ENCODE data around the gene PFDN6.
"Not testable (repeated sequence)": the region's sequence is repeated elsewhere in the genome, so short reads cannot be mapped to it uniquely, and the experiment has no call there.

The PFDN6 gene

GRCh38 chr6:33249732-33250630 lies 39.4 kb upstream of the PFDN6 start:
- H3K27me3 ChIP-seq (ENCODE audit: insufficient read depth, insufficient read length) = peaks cover 18% of the 10 kb centered on the region
- TF ChIP-seq ZNF274 (IDR thresholded peaks at IDR 0.05; ENCODE audit: low read depth, low read length) (no peak), SUZ12 (IDR thresholded peaks at IDR 0.05; ENCODE audit: extremely low read depth, insufficient read depth, insufficient read length) (no peak)
- peaks cover 16% of the 10 kb centered on the region for H3K36me3 ChIP-seq (ENCODE audit: insufficient read depth, insufficient read length, low read length)
- no peak for DNase-seq (ENCODE audit: low read depth, low spot score)
- H3K4me3 ChIP-seq (ENCODE audit: insufficient read length, low read depth) = peak overlapping the region; percentile 70
- H3K4me1 ChIP-seq (ENCODE audit: insufficient read depth, insufficient read length) = peaks cover 3% of the 10 kb centered on the region
- H3K9ac ChIP-seq (ENCODE audit: insufficient read length, low read depth) = peak overlapping the region; percentile 96
- no peaks in the 10 kb centered on the region for H3K9me3 ChIP-seq (ENCODE audit: insufficient read depth, low read length)

- Histone ChIP-seq H3K9ac (ENCODE audit: insufficient read length, low read depth) (no peak overlapping the region), H3K4me3 (ENCODE audit: insufficient read length, low read depth) (no peak overlapping the region)
- DNase-seq (ENCODE audit: low read depth, low spot score) = no peak
Observed at GRCh38 chr6:33250731-33251130, 38.7 kb upstream of the PFDN6 start.

GRCh38 chr6:33251395-33252012 lies 37.9 kb upstream of the PFDN6 start:
- Histone ChIP-seq H3K4me1 (ENCODE audit: insufficient read depth, insufficient read length) (peaks cover 3% of the 10 kb centered on the region), H3K4me3 (ENCODE audit: insufficient read length, low read depth) (no peak overlapping the region), H3K27me3 (ENCODE audit: insufficient read depth, insufficient read length) (peaks cover 12% of the 10 kb centered on the region), H3K9ac (ENCODE audit: insufficient read length, low read depth) (peak overlapping the region; percentile 21), H3K9me3 (ENCODE audit: insufficient read depth, low read length) (no peaks in the 10 kb centered on the region), H3K36me3 (ENCODE audit: insufficient read depth, insufficient read length, low read length) (peaks cover 16% of the 10 kb centered on the region)
- TF ChIP-seq SUZ12 (IDR thresholded peaks at IDR 0.05; ENCODE audit: extremely low read depth, insufficient read depth, insufficient read length) (no peak), YY1 (IDR thresholded peaks at IDR 0.05; ENCODE audit: insufficient read depth, insufficient read length) (no peak), ZNF274 (IDR thresholded peaks at IDR 0.05; ENCODE audit: low read depth, low read length) (no peak)
- no peak for DNase-seq (ENCODE audit: low read depth, low spot score)

More at GRCh38 chr6:33250731-33251130, 38.7 kb upstream of the PFDN6 start:
- Histone ChIP-seq H3K4me1 (ENCODE audit: insufficient read depth, insufficient read length) (peaks cover 3% of the 10 kb centered on the region), H3K27me3 (ENCODE audit: insufficient read depth, insufficient read length) (peaks cover 18% of the 10 kb centered on the region), H3K9me3 (ENCODE audit: insufficient read depth, low read length) (no peaks in the 10 kb centered on the region), H3K36me3 (ENCODE audit: insufficient read depth, insufficient read length, low read length) (peaks cover 16% of the 10 kb centered on the region)
- no peak for TF ChIP-seq SUZ12 (IDR thresholded peaks at IDR 0.05; ENCODE audit: extremely low read depth, insufficient read depth, insufficient read length)
- TF ChIP-seq ZNF274 (IDR thresholded peaks at IDR 0.05; ENCODE audit: low read depth, low read length) = no peak
- TF ChIP-seq YY1 (IDR thresholded peaks at IDR 0.05; ENCODE audit: insufficient read depth, insufficient read length) = no peak

GRCh38 chr6:33252759-33253158 lies 36.6 kb upstream of the PFDN6 start:
- Histone ChIP-seq H3K4me3 (ENCODE audit: insufficient read length, low read depth) (no peak overlapping the region), H3K4me1 (ENCODE audit: insufficient read depth, insufficient read length) (peaks cover 3% of the 10 kb centered on the region), H3K36me3 (ENCODE audit: insufficient read depth, insufficient read length, low read length) (peaks cover 16% of the 10 kb centered on the region), H3K27me3 (ENCODE audit: insufficient read depth, insufficient read length) (peaks cover 3% of the 10 kb centered on the region), H3K9me3 (ENCODE audit: insufficient read depth, low read length) (no peaks in the 10 kb centered on the region), H3K9ac (ENCODE audit: insufficient read length, low read depth) (no peak overlapping the region)
- no peak for TF ChIP-seq SUZ12 (IDR thresholded peaks at IDR 0.05; ENCODE audit: extremely low read depth, insufficient read depth, insufficient read length)
- TF ChIP-seq YY1 (IDR thresholded peaks at IDR 0.05; ENCODE audit: insufficient read depth, insufficient read length) = no peak
- no peak for TF ChIP-seq ZNF274 (IDR thresholded peaks at IDR 0.05; ENCODE audit: low read depth, low read length)
- DNase-seq (ENCODE audit: low read depth, low spot score) = no peak

GRCh38 chr6:33254591-33254990 lies 34.8 kb upstream of the PFDN6 start:
- Histone ChIP-seq H3K4me1 (ENCODE audit: insufficient read depth, insufficient read length) (peaks cover 2% of the 10 kb centered on the region), H3K4me3 (ENCODE audit: insufficient read length, low read depth) (no peak overlapping the region), H3K9me3 (ENCODE audit: insufficient read depth, low read length) (no peaks in the 10 kb centered on the region), H3K27me3 (ENCODE audit: insufficient read depth, insufficient read length) (no peaks in the 10 kb centered on the region), H3K9ac (ENCODE audit: insufficient read length, low read depth) (no peak overlapping the region), H3K36me3 (ENCODE audit: insufficient read depth, insufficient read length, low read length) (peaks cover 16% of the 10 kb centered on the region)
- no peak for TF ChIP-seq ZNF274 (IDR thresholded peaks at IDR 0.05; ENCODE audit: low read depth, low read length)
- no peak for TF ChIP-seq YY1 (IDR thresholded peaks at IDR 0.05; ENCODE audit: insufficient read depth, insufficient read length)
- no peak for TF ChIP-seq SUZ12 (IDR thresholded peaks at IDR 0.05; ENCODE audit: extremely low read depth, insufficient read depth, insufficient read length)
- DNase-seq (ENCODE audit: low read depth, low spot score) = no peak

GRCh38 chr6:33259032-33259431 lies 30.4 kb upstream of the PFDN6 start:
- H3K27me3 ChIP-seq (ENCODE audit: insufficient read depth, insufficient read length) = no peaks in the 10 kb centered on the region
- H3K36me3 ChIP-seq (ENCODE audit: insufficient read depth, insufficient read length, low read length) = peaks cover 15% of the 10 kb centered on the region
- TF ChIP-seq ZNF274 (IDR thresholded peaks at IDR 0.05; ENCODE audit: low read depth, low read length) = no peak
- H3K9me3 ChIP-seq (ENCODE audit: insufficient read depth, low read length) = no peaks in the 10 kb centered on the region
- DNase-seq (ENCODE audit: low read depth, low spot score) = no peak
- no peaks in the 10 kb centered on the region for H3K4me1 ChIP-seq (ENCODE audit: insufficient read depth, insufficient read length)
- H3K4me3 ChIP-seq (ENCODE audit: insufficient read length, low read depth) = no peak overlapping the region
- no peak overlapping the region for H3K9ac ChIP-seq (ENCODE audit: insufficient read length, low read depth)

GRCh38 chr6:33262490-33262889 lies 26.9 kb upstream of the PFDN6 start:
- H3K9me3 ChIP-seq (ENCODE audit: insufficient read depth, low read length); H3K27me3 ChIP-seq (ENCODE audit: insufficient read depth, insufficient read length); H3K4me1 ChIP-seq (ENCODE audit: insufficient read depth, insufficient read length); H3K4me3 ChIP-seq (ENCODE audit: insufficient read length, low read depth); H3K9ac ChIP-seq (ENCODE audit: insufficient read length, low read depth); DNase-seq (ENCODE audit: low read depth, low spot score): not testable (repeated sequence)
- peaks cover 42% of the 10 kb centered on the region for H3K36me3 ChIP-seq (ENCODE audit: insufficient read depth, insufficient read length, low read length)
